Measurements from ENCODE around the gene MRPL22. TPM values are rescaled to one million over a fixed set of nuclear protein-coding genes. Genes with fewer than 3 reads are reported as not detected.

The MRPL22 gene
- total and polyA plus RNA-seq, 2 of the 13 experiments (the other 11 are each of a cell fraction or from before 2014, with no cell fraction given), result 66.8 to 84.8 TPM

DNA sequence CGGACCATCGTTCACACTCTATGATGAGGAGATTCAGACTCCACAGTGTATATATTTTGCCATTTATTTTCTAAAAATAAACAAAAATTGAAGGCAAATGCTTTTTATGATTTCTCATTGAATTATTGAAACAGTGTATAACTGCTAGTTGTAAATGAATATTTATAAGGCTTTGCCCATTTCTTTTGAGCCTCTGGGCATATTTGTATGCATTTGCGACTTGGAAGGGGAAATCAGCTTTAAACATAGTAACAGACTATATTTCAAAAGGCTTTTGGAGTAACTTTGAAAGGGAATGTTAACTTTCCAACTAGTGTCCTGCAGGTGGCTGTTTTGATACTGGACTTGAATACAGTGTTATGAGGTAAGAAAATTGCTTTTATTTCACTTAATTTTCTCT is 26.0 kb downstream of the MRPL22 start (continued):
- TF ChIP-seq HNRNPUL1 (IDR thresholded peaks at IDR 0.05; ENCODE audit: low read depth, low read length), result no peak

DNA sequence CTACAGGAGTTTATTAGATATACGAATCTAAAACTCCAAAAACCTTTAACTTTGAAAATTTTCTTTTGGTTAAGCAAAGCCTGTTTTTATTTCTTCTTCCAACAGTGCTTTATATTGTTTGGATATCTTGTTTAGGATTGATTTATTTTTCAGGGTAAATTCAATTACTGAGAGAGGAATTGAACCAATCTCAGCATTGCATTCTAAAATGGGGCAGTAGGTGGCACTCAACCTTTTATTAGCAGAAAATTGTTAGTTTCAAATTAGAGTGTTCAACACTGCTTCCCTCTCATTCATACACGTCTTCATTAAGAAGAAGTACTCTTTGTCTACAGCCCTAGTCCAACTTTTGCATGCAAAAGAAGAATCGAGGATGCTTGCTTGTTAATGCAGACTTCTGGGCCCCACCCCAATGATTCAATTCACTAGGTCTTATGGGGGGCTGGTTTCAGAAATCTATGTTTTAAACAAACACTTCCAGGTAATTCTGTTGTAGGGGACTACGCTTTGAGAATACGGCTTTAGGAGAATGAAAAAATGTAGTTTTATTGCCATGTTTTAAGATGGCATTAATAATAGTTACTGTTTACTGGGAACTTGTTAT is 26.6 kb downstream of the MRPL22 start:
- Histone ChIP-seq H2AFZ (ENCODE audit: low read length) (no peak overlapping the region), H3K4me3 (replicated peaks in 1 of 3; ENCODE audit: insufficient read depth in 1 of 3, low read depth in 2 of 3, low read length in 3 of 3) (no peak overlapping the region), H3K36me3 (replicated peaks in 1 of 2; ENCODE audit: control insufficient read depth in 1 of 2, insufficient read depth in 2 of 2, low read length in 2 of 2) (peaks cover 0 to 22% of the 10 kb centered on the region in 2 experiments; a peak in 4 of 5 replicates), H4K20me1 (ENCODE audit: insufficient read depth, low read length) (no peaks in the 10 kb centered on the region), H3K4me1 (ENCODE audit: insufficient read depth, low read length) (peaks cover 19% of the 10 kb centered on the region), H3K27me3 (ENCODE audit: control insufficient read depth in 1 of 2, insufficient read depth in 2 of 2, low read length in 2 of 2) (no peaks in the 10 kb centered on the region), H3K79me2 (ENCODE audit: insufficient read depth, low read length) (no peaks in the 10 kb centered on the region), H3K4me2 (ENCODE audit: low read depth, low read length) (no peak overlapping the region), H3K27ac (ENCODE audit: extremely low read length, insufficient read depth, low read length) (no peak overlapping the region), H3K9me3 (ENCODE audit: low read length) (no peaks in the 10 kb centered on the region), H3K9ac (ENCODE audit: insufficient read depth, low read depth, low read length) (no peak overlapping the region)
- ChIA-PET CTCF (ENCODE audit: low intra/inter-chr PET ratio, low total read pairs) (interaction anchor here (1.0 to 1.9 kb wide), 2 partner anchors 37 to 60 kb away, joined by 3 to 8 read pairs; no protein-coding TSS in a partner anchor), POLR2A (no interaction called here)
- in situ Hi-C loops (cut with HindIII; ENCODE audit: extremely low pct_ligation_motif_present, low pct_unique_long_range_greater_than_20kb) (no loop called here), intact Hi-C loops (cut with micrococcal nuclease; ENCODE audit: unreplicated experiment) (no loop called here)
- DNase-seq (ENCODE audit: low spot score), result no peak
- 83% methylated on average over 5 of the region's 5 CpGs for WGBS (ENCODE audit: low lambda C conversion rate)
- no peak for FAIRE-seq
- ATAC-seq, result no peak
- no TSS peak for BruUV-seq (replicated peaks)
- TF ChIP-seq, protein P1, sequence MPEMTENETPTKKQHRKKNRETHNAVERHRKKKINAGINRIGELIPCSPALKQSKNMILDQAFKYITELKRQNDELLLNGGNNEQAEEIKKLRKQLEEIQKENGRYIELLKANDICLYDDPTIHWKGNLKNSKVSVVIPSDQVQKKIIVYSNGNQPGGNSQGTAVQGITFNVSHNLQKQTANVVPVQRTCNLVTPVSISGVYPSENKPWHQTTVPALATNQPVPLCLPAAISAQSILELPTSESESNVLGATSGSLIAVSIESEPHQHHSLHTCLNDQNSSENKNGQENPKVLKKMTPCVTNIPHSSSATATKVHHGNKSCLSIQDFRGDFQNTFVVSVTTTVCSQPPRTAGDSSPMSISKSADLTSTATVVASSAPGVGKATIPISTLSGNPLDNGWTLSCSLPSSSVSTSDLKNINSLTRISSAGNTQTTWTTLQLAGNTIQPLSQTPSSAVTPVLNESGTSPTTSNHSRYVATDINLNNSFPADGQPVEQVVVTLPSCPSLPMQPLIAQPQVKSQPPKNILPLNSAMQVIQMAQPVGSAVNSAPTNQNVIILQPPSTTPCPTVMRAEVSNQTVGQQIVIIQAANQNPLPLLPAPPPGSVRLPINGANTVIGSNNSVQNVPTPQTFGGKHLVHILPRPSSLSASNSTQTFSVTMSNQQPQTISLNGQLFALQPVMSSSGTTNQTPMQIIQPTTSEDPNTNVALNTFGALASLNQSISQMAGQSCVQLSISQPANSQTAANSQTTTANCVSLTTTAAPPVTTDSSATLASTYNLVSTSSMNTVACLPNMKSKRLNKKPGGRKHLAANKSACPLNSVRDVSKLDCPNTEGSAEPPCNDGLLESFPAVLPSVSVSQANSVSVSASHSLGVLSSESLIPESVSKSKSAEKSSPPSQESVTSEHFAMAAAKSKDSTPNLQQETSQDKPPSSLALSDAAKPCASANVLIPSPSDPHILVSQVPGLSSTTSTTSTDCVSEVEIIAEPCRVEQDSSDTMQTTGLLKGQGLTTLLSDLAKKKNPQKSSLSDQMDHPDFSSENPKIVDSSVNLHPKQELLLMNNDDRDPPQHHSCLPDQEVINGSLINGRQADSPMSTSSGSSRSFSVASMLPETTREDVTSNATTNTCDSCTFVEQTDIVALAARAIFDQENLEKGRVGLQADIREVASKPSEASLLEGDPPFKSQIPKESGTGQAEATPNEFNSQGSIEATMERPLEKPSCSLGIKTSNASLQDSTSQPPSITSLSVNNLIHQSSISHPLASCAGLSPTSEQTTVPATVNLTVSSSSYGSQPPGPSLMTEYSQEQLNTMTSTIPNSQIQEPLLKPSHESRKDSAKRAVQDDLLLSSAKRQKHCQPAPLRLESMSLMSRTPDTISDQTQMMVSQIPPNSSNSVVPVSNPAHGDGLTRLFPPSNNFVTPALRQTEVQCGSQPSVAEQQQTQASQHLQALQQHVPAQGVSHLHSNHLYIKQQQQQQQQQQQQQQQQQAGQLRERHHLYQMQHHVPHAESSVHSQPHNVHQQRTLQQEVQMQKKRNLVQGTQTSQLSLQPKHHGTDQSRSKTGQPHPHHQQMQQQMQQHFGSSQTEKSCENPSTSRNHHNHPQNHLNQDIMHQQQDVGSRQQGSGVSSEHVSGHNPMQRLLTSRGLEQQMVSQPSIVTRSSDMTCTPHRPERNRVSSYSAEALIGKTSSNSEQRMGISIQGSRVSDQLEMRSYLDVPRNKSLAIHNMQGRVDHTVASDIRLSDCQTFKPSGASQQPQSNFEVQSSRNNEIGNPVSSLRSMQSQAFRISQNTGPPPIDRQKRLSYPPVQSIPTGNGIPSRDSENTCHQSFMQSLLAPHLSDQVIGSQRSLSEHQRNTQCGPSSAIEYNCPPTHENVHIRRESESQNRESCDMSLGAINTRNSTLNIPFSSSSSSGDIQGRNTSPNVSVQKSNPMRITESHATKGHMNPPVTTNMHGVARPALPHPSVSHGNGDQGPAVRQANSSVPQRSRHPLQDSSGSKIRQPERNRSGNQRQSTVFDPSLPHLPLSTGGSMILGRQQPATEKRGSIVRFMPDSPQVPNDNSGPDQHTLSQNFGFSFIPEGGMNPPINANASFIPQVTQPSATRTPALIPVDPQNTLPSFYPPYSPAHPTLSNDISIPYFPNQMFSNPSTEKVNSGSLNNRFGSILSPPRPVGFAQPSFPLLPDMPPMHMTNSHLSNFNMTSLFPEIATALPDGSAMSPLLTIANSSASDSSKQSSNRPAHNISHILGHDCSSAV (CRISPR knock-in tag; IDR thresholded peaks at IDR 0.05; ENCODE audit: borderline replicate concordance), result no peak
- TF ChIP-seq, protein P2, sequence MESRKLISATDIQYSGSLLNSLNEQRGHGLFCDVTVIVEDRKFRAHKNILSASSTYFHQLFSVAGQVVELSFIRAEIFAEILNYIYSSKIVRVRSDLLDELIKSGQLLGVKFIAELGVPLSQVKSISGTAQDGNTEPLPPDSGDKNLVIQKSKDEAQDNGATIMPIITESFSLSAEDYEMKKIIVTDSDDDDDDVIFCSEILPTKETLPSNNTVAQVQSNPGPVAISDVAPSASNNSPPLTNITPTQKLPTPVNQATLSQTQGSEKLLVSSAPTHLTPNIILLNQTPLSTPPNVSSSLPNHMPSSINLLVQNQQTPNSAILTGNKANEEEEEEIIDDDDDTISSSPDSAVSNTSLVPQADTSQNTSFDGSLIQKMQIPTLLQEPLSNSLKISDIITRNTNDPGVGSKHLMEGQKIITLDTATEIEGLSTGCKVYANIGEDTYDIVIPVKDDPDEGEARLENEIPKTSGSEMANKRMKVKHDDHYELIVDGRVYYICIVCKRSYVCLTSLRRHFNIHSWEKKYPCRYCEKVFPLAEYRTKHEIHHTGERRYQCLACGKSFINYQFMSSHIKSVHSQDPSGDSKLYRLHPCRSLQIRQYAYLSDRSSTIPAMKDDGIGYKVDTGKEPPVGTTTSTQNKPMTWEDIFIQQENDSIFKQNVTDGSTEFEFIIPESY (CRISPR knock-in tag; IDR thresholded peaks at IDR 0.05), result no peak
- TF ChIP-seq, protein P3, sequence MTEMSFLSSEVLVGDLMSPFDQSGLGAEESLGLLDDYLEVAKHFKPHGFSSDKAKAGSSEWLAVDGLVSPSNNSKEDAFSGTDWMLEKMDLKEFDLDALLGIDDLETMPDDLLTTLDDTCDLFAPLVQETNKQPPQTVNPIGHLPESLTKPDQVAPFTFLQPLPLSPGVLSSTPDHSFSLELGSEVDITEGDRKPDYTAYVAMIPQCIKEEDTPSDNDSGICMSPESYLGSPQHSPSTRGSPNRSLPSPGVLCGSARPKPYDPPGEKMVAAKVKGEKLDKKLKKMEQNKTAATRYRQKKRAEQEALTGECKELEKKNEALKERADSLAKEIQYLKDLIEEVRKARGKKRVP (CRISPR knock-in tag; IDR thresholded peaks at IDR 0.05), result no peak
- TF ChIP-seq, protein P4, sequence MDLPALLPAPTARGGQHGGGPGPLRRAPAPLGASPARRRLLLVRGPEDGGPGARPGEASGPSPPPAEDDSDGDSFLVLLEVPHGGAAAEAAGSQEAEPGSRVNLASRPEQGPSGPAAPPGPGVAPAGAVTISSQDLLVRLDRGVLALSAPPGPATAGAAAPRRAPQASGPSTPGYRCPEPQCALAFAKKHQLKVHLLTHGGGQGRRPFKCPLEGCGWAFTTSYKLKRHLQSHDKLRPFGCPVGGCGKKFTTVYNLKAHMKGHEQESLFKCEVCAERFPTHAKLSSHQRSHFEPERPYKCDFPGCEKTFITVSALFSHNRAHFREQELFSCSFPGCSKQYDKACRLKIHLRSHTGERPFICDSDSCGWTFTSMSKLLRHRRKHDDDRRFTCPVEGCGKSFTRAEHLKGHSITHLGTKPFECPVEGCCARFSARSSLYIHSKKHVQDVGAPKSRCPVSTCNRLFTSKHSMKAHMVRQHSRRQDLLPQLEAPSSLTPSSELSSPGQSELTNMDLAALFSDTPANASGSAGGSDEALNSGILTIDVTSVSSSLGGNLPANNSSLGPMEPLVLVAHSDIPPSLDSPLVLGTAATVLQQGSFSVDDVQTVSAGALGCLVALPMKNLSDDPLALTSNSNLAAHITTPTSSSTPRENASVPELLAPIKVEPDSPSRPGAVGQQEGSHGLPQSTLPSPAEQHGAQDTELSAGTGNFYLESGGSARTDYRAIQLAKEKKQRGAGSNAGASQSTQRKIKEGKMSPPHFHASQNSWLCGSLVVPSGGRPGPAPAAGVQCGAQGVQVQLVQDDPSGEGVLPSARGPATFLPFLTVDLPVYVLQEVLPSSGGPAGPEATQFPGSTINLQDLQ (CRISPR knock-in tag; IDR thresholded peaks at IDR 0.05), result no peak
- TF ChIP-seq IRF2 (CRISPR knock-in tag; IDR thresholded peaks at IDR 0.05) (no peak), HHEX (CRISPR knock-in tag; IDR thresholded peaks at IDR 0.05) (no peak), STAG1 (CRISPR knock-in tag; IDR thresholded peaks at IDR 0.05) (0 out of 2 replicates have a peak, but pooled peaks have one; percentile 16)
